Trophoblast cell (in vitro differentiated cells and primary cell): Measurements from ENCODE around the gene RHD.
"Not testable (repeated sequence)": the region's sequence is repeated elsewhere in the genome, so short reads cannot be mapped to it uniquely, and the experiment has no call there.

Experiments
- DNase-seq, 2 donors: peaks; one replicate each; pipeline ENCODE4 v3.0.0-alpha.2; 2016
- H2AFZ ChIP-seq: 2 replicates; pipeline ENCODE4 v1.6.1; 2013; ENCODE audit warnings: low read length, moderate library complexity, mild to moderate bottlenecking; ENCODE audit not compliant: insufficient read depth, poor library complexity
- H2AK5ac ChIP-seq: 2 replicates; pipeline ENCODE4 v1.6.1; 2013; ENCODE audit warnings: mild to moderate bottlenecking, low read length
- H2BK120ac ChIP-seq: 2 replicates; pipeline ENCODE4 v1.6.1; 2013; ENCODE audit warnings: low read length, mild to moderate bottlenecking, moderate library complexity; ENCODE audit not compliant: insufficient read depth, poor library complexity
- H2BK12ac ChIP-seq: 2 replicates; pipeline ENCODE4 v1.6.1; 2013; ENCODE audit warnings: mild to moderate bottlenecking, low read length, moderate library complexity
- H2BK5ac ChIP-seq: 2 replicates; pipeline ENCODE4 v1.6.1; 2013; ENCODE audit warnings: low read length, low read depth, moderate library complexity, mild to moderate bottlenecking; ENCODE audit not compliant: poor library complexity
- H3K14ac ChIP-seq: 2 replicates; pipeline ENCODE4 v1.6.1; 2013; ENCODE audit warnings: mild to moderate bottlenecking, low read length
- H3K18ac ChIP-seq: 2 replicates; pipeline ENCODE4 v1.6.1; 2013; ENCODE audit warnings: mild to moderate bottlenecking, low read length
- H3K23ac ChIP-seq: 2 replicates; pipeline ENCODE4 v1.6.1; 2013; ENCODE audit warnings: low read length
- H3K27ac ChIP-seq: 2 replicates; pipeline ENCODE4 v1.5.1; 2013; ENCODE audit warnings: low read depth, mild to moderate bottlenecking, inconsistent platforms, low read length, moderate library complexity
- H3K27me3 ChIP-seq: 2 replicates; pipeline ENCODE4 v1.6.1; 2013; ENCODE audit warnings: inconsistent platforms, mild to moderate bottlenecking, low read length, moderate library complexity; ENCODE audit not compliant: insufficient read depth
- H3K36me3 ChIP-seq, 2 experiments: 1 replicate in 1 of 2; 2 replicates in 1 of 2; pipeline ENCODE4 v1.6.1; 2013; ENCODE audit warnings: low read length in 2 of 2, mild to moderate bottlenecking in 2 of 2, moderate library complexity in 1 of 2; ENCODE audit not compliant: insufficient read depth in 2 of 2, control insufficient read depth in 1 of 2
- H3K4ac ChIP-seq: 2 replicates; pipeline ENCODE4 v1.6.1; 2013; ENCODE audit warnings: low read depth, mild to moderate bottlenecking, low read length, moderate library complexity
- H3K4me1 ChIP-seq, 2 experiments: 1 replicate in 1 of 2; 2 replicates in 1 of 2; pipeline ENCODE4 v1.6.1; 2013; ENCODE audit warnings: low read length in 2 of 2, mild to moderate bottlenecking in 2 of 2, moderate library complexity in 1 of 2; ENCODE audit not compliant: insufficient read depth in 2 of 2, control insufficient read depth in 1 of 2
- H3K4me2 ChIP-seq: 2 replicates; pipeline ENCODE4 v1.6.1; 2013; ENCODE audit warnings: inconsistent platforms, mild to moderate bottlenecking, low read length, moderate library complexity
- H3K4me3 ChIP-seq: 2 replicates; pipeline ENCODE4 v1.5.1; 2013; ENCODE audit warnings: mild to moderate bottlenecking, low read depth, low read length, inconsistent platforms
- H3K79me1 ChIP-seq: one replicate; pipeline ENCODE4 v1.6.1; 2013; ENCODE audit warnings: low read length
- H3K79me2 ChIP-seq: 2 replicates; pipeline ENCODE4 v1.6.1; 2013; ENCODE audit warnings: low read length, mild to moderate bottlenecking; ENCODE audit not compliant: control insufficient read depth, insufficient read depth, poor library complexity
- H3K9ac ChIP-seq: 2 replicates; pipeline ENCODE4 v1.6.1; 2013; ENCODE audit warnings: mild to moderate bottlenecking, low read length
- H3K9me3 ChIP-seq: 2 replicates; pipeline ENCODE4 v1.6.1; 2013; ENCODE audit warnings: low read depth, mild to moderate bottlenecking, control low read depth, inconsistent platforms, low read length; ENCODE audit not compliant: insufficient read depth
- H4K12ac ChIP-seq: 2 replicates; pipeline ENCODE4 v1.6.1; 2013; ENCODE audit warnings: low read depth, mild to moderate bottlenecking, low read length, moderate library complexity
- H4K8ac ChIP-seq: 2 replicates; pipeline ENCODE4 v1.6.1; 2013; ENCODE audit warnings: low read depth, mild to moderate bottlenecking, low read length, moderate library complexity
- H4K91ac ChIP-seq: one replicate; pipeline ENCODE4 v1.6.1; 2013; ENCODE audit warnings: low read depth, mild to moderate bottlenecking, low read length, moderate library complexity
- WGBS: extraction: QIAGEN DNeasy Blood & Tissue Kit; methylation state at CpG from one replicate; pipeline ENCODE4 v1.1.7; 2013; ENCODE audit warnings: missing lambda C conversion rate; ENCODE audit not compliant: insufficient read length, insufficient coverage; ENCODE audit errors: extremely low coverage; 5-methylcytosine and 5-hydroxymethylcytosine counted together

The RHD gene

GRCh38 chr1:25275648-25276047 is 3.3 kb downstream of the RHD start:
- WGBS = no CpG with 5 or more reads among the region's 4 CpGs
- not testable (repeated sequence) for H2BK12ac ChIP-seq, H3K79me1 ChIP-seq

GRCh38 chr1:25277295-25277694 is 5.0 kb downstream of the RHD start:
- H4K8ac ChIP-seq, H3K14ac ChIP-seq, H3K36me3 ChIP-seq, H2AK5ac ChIP-seq, H4K12ac ChIP-seq, H3K4me1 ChIP-seq, H3K4ac ChIP-seq, H2BK120ac ChIP-seq, H2AFZ ChIP-seq, H3K9ac ChIP-seq, H3K79me2 ChIP-seq, H2BK5ac ChIP-seq, H3K27ac ChIP-seq, H3K23ac ChIP-seq, H3K79me1 ChIP-seq, H2BK12ac ChIP-seq, DNase-seq, H3K18ac ChIP-seq, H3K9me3 ChIP-seq, H4K91ac ChIP-seq, H3K4me2 ChIP-seq, H3K4me3 ChIP-seq, H3K27me3 ChIP-seq: not testable (repeated sequence)
- WGBS = no CpG with 5 or more reads among the region's 1 CpG

More at GRCh38 chr1:25275648-25276047, 3.3 kb downstream of the RHD start:
- not testable (repeated sequence) for H4K8ac ChIP-seq, H3K4me2 ChIP-seq, H4K91ac ChIP-seq, H3K36me3 ChIP-seq, H4K12ac ChIP-seq, H3K23ac ChIP-seq, H3K79me2 ChIP-seq, H3K9me3 ChIP-seq, H3K4me1 ChIP-seq, H3K18ac ChIP-seq, H3K4ac ChIP-seq, H3K4me3 ChIP-seq, H2BK5ac ChIP-seq, H3K14ac ChIP-seq, H3K27me3 ChIP-seq, H2BK120ac ChIP-seq, H2AK5ac ChIP-seq, H2AFZ ChIP-seq, H3K9ac ChIP-seq, H3K27ac ChIP-seq, DNase-seq

- not testable (repeated sequence) for DNase-seq, H4K91ac ChIP-seq, H3K4me3 ChIP-seq, H3K4me2 ChIP-seq, H2BK5ac ChIP-seq, H3K9ac ChIP-seq, H3K9me3 ChIP-seq, H3K79me2 ChIP-seq, H3K79me1 ChIP-seq, H2BK12ac ChIP-seq, H2BK120ac ChIP-seq, H3K27me3 ChIP-seq, H2AK5ac ChIP-seq, H3K18ac ChIP-seq, H3K36me3 ChIP-seq, H3K4ac ChIP-seq, H4K12ac ChIP-seq, H4K8ac ChIP-seq, H3K4me1 ChIP-seq, H3K14ac ChIP-seq, H2AFZ ChIP-seq, H3K27ac ChIP-seq, H3K23ac ChIP-seq
- WGBS = no CpG with 5 or more reads among the region's 2 CpGs
Observed at GRCh38 chr1:25278358-25278757, 6.0 kb downstream of the RHD start.

- H3K18ac ChIP-seq, H3K4me1 ChIP-seq, H2AK5ac ChIP-seq, DNase-seq, H3K23ac ChIP-seq, H3K27me3 ChIP-seq, H3K79me2 ChIP-seq, H3K4me3 ChIP-seq, H4K12ac ChIP-seq, H4K91ac ChIP-seq, H3K4ac ChIP-seq, H3K36me3 ChIP-seq, H3K27ac ChIP-seq, H3K9ac ChIP-seq, H3K4me2 ChIP-seq, H3K14ac ChIP-seq, H2AFZ ChIP-seq, H2BK12ac ChIP-seq, H4K8ac ChIP-seq, H3K79me1 ChIP-seq, H3K9me3 ChIP-seq, H2BK120ac ChIP-seq, H2BK5ac ChIP-seq: not testable (repeated sequence)
- WGBS = no CpG with 5 or more reads among the region's 8 CpGs
Observed at GRCh38 chr1:25278790-25279189, 6.5 kb downstream of the RHD start.
